Forelimb muscle (tissue), 1 donor: ENCODE data around the gene BRMS1L. TPM values are rescaled to one million over a fixed set of nuclear protein-coding genes. Genes with fewer than 3 reads are reported as not detected.

Experiments
- polyA plus RNA-seq: library from polyadenylated mRNA; unstranded; fragments of 120-200 nt; gene quantifications from one replicate; pipeline ENCODE4 v1.2.1, GENCODE V29; 2013; ENCODE audit not compliant: insufficient read length

The BRMS1L gene
- polyA plus RNA-seq, 1 donor, result 21.5 TPM

Other genes with a start within 250 kb of the BRMS1L start
- gene RALGAPA1, start 17.0 kb upstream of the BRMS1L start, polyA plus RNA-seq, result 24.5 TPM